OCI-LY7 (cell line): ENCODE measurements around the gene LCNL1. TPM values are rescaled to one million over a fixed set of nuclear protein-coding genes. Genes with fewer than 3 reads are reported as not detected.

Experiments
- BruUV-seq: library from RNA; stranded (reverse); fragments of 400-500 nt; replicated peaks from 2 replicates; lab custom pipeline; 2021; lab: Mats Ljungman, UMichigan
- CTCF ChIA-PET: fragments of 300-600 bp; sonication (Branson Sonifier 250); formaldehyde crosslinking; loops from one replicate; lab custom pipeline; 2022; ENCODE audit warnings: antibody characterized with exemption; ENCODE audit not compliant: unreplicated experiment; lab: Charles Lee
- POLR2A ChIA-PET: fragments of 300-600 bp; sonication (Branson Sonifier 250); formaldehyde crosslinking; loops from one replicate; lab custom pipeline; 2022; ENCODE audit warnings: antibody characterized with exemption; lab: Charles Lee
- DNase-seq: peaks from one replicate; pipeline ENCODE4 v3.0.0-alpha.2; 2015; ENCODE audit warnings: low spot score
- H2AFZ ChIP-seq: fragments of 200-600 bp; sonication (generic), shearing (Covaris generic); 2 replicates; pipeline ENCODE4 v1.6.1; 2014; ENCODE audit warnings: mild to moderate bottlenecking, antibody characterized with exemption, low read length, moderate library complexity
- H3K27ac ChIP-seq: fragments of 200-600 bp; sonication (generic); 2 replicates; pipeline ENCODE4 v1.5.1; 2014; ENCODE audit warnings: mixed run types, low read depth, mild to moderate bottlenecking, moderate library complexity, low read length, inconsistent platforms; ENCODE audit not compliant: poor library complexity, severe bottlenecking
- H3K36me3 ChIP-seq: fragments of 200-600 bp; sonication (generic); 2 replicates; pipeline ENCODE4 v1.6.1; 2014; ENCODE audit warnings: mild to moderate bottlenecking, antibody characterized with exemption, low read length, moderate library complexity, mixed read lengths; ENCODE audit not compliant: insufficient read depth
- H3K4me1 ChIP-seq: fragments of 200-600 bp; sonication (generic); 2 replicates; pipeline ENCODE4 v1.5.1; 2014; ENCODE audit warnings: mild to moderate bottlenecking, low read length; ENCODE audit not compliant: insufficient read depth, poor library complexity, severe bottlenecking
- H3K4me2 ChIP-seq: fragments of 200-600 bp; sonication (generic); 2 replicates; pipeline ENCODE4 v1.6.1; 2014; ENCODE audit warnings: mild to moderate bottlenecking, low read length
- H3K4me3 ChIP-seq: fragments of 200-600 bp; sonication (generic); 2 replicates; pipeline ENCODE4 v1.5.1; 2014; ENCODE audit warnings: mild to moderate bottlenecking, low read depth, low read length; ENCODE audit not compliant: poor library complexity, severe bottlenecking
- H3K79me2 ChIP-seq: fragments of 200-600 bp; sonication (generic); 2 replicates; pipeline ENCODE4 v1.6.1; 2016; ENCODE audit warnings: low read depth, mild to moderate bottlenecking, low read length, moderate library complexity, mixed read lengths; ENCODE audit not compliant: insufficient read depth
- H3K9me2 ChIP-seq: fragments of 200-600 bp; sonication (generic); 2 replicates; pipeline ENCODE4 v1.6.1; 2016; ENCODE audit warnings: mild to moderate bottlenecking, low read length, mixed read lengths; ENCODE audit not compliant: insufficient read depth
- H3K9me3 ChIP-seq: fragments of 200-600 bp; sonication (generic); 2 replicates; pipeline ENCODE4 v1.6.1; 2014; ENCODE audit warnings: mild to moderate bottlenecking, mixed run types, low read length, mixed read lengths
- H4K20me1 ChIP-seq: fragments of 200-600 bp; sonication (generic); 2 replicates; pipeline ENCODE4 v1.6.1; 2014; ENCODE audit warnings: mild to moderate bottlenecking, antibody characterized with exemption, low read length, moderate library complexity, mixed read lengths; ENCODE audit not compliant: insufficient read depth
- CTCF ChIP-seq: fragments of 200-600 bp; sonication (generic); conservative IDR thresholded peaks from 2 replicates; pipeline ENCODE4 v1.5.1; 2014; ENCODE audit warnings: mild to moderate bottlenecking, antibody characterized with exemption, low read length, moderate library complexity, mixed read lengths
- EZH2phosphoT487 ChIP-seq: fragments of 200-600 bp; sonication (generic); IDR thresholded peaks from 2 replicates; pipeline ENCODE4 v1.6.1; 2018; ENCODE audit warnings: low read depth, borderline replicate concordance, mild to moderate bottlenecking, mixed run types, antibody characterized with exemption, low read length, moderate library complexity, mixed read lengths
- intact Hi-C: fragments of 100-400 bp; cut with micrococcal nuclease; formaldehyde crosslinking; loops from one replicate; pipeline ENCODE4 v1.10.0; 2022; ENCODE audit not compliant: unreplicated experiment
- total RNA-seq, 2 experiments: library from RNA; depleted of rRNA in 1 of 2; stranded (reverse); fragments of >200 nt in 1 of 2; shearing (Covaris generic) in 1 of 2; gene quantifications; 2 replicates each; pipeline ENCODE4 v1.2.3, GENCODE V29; 2014 to 2022

LCNL1 gene
- total RNA-seq, 2 experiments from 2014 or later: not detected

- no peak overlapping the region for H2AFZ ChIP-seq
- no TSS peak for BruUV-seq
- no peaks in the 10 kb centered on the region for H3K9me2 ChIP-seq
- ChIA-PET POLR2A (interaction anchor here (0.6 kb wide), 1 partner anchor 90 kb away, joined by 3 read pairs; no protein-coding TSS in a partner anchor), CTCF (no interaction called here)
- no peak overlapping the region for H3K27ac ChIP-seq
- H3K4me1 ChIP-seq: peaks cover 8% of the 10 kb centered on the region
- intact Hi-C loops: no loop called here
- H3K4me2 ChIP-seq: no peak overlapping the region
- DNase-seq: no peak
- no peaks in the 10 kb centered on the region for H3K36me3 ChIP-seq
- no peak for TF ChIP-seq CTCF
- no peak for TF ChIP-seq EZH2phosphoT487
- no peak overlapping the region for H3K4me3 ChIP-seq
- H3K79me2 ChIP-seq: no peaks in the 10 kb centered on the region
- no peaks in the 10 kb centered on the region for H4K20me1 ChIP-seq
- H3K9me3 ChIP-seq: no peaks in the 10 kb centered on the region
Observed at GRCh38 chr9:136962701-136963248, 20.0 kb upstream of the LCNL1 start.

DNA sequence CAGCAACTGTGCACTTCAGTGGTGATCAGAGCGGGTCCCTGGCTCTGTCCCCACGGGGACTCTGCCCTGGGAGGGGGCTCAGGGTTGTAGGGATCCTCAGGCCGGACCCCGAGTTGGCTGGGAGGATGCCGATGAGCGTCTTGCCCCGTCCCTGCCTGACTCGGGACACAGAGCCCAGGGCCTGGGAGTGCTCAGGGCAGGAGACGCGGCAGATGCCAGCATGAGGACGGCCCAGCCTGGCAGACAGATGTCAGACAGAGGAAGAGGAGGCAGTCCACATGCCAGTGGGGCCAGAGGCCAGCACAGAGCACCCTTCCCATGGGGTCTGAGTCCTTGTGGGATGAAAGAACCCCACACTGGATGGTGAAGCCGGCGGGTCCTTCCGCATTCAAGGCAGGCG is 19.5 kb upstream of the LCNL1 start:
- H3K27ac ChIP-seq: no peak overlapping the region
- no peak for DNase-seq
- no peaks in the 10 kb centered on the region for H3K36me3 ChIP-seq
- no peaks in the 10 kb centered on the region for H3K9me3 ChIP-seq
- no peak overlapping the region for H3K4me2 ChIP-seq
- BruUV-seq: no TSS peak
- H3K4me1 ChIP-seq: peaks cover 8% of the 10 kb centered on the region
- TF ChIP-seq CTCF (no peak), EZH2phosphoT487 (no peak)
- POLR2A ChIA-PET: no interaction called here
- H3K79me2 ChIP-seq: no peaks in the 10 kb centered on the region
- no peak overlapping the region for H2AFZ ChIP-seq
- no peak overlapping the region for H3K4me3 ChIP-seq
- intact Hi-C loops: no loop called here
- H3K9me2 ChIP-seq: no peaks in the 10 kb centered on the region
- no peaks in the 10 kb centered on the region for H4K20me1 ChIP-seq
- CTCF ChIA-PET: no interaction called here

DNA sequence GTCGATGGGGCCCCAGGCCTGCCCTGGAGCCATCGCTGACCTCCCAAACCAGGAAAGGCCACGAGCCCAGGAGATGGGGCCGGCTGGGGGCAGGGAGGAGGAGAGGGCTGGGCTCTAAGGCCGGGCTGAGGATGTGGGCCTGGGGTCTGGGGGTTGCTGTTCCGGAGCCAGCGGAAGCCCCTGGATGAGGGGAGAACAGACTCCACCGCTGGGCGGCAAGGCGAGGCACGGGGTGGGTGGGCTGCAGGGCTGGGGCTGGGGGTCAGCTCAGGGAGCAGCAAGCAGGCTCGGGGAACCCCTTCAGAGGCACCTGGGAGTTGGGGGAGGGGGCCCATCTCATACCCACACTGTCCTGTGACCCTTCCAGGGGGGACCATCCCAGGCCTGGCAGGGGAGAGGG is 19.0 kb upstream of the LCNL1 start:
- H3K4me3 ChIP-seq: no peak overlapping the region
- no peaks in the 10 kb centered on the region for H3K9me3 ChIP-seq
- no peak overlapping the region for H2AFZ ChIP-seq
- peaks cover 8% of the 10 kb centered on the region for H3K4me1 ChIP-seq
- no peaks in the 10 kb centered on the region for H3K79me2 ChIP-seq
- no peaks in the 10 kb centered on the region for H4K20me1 ChIP-seq
- ChIA-PET POLR2A (no interaction called here), CTCF (no interaction called here)
- H3K4me2 ChIP-seq: no peak overlapping the region
- no peak overlapping the region for H3K27ac ChIP-seq
- TF ChIP-seq CTCF: no peak
- TF ChIP-seq EZH2phosphoT487: no peak
- no TSS peak for BruUV-seq
- intact Hi-C loops: no loop called here
- H3K9me2 ChIP-seq: no peaks in the 10 kb centered on the region
- no peaks in the 10 kb centered on the region for H3K36me3 ChIP-seq
- DNase-seq: no peak
